ENCODE results near the gene CD47.

- TF ChIP-seq CTCF (conservative IDR thresholded peaks at IDR 0.05; ENCODE audit: low read depth, low read length) (no peak), EZH2 (IDR thresholded peaks at IDR 0.05; ENCODE audit: borderline replicate concordance, low read depth, low read length, poor library complexity, severe bottlenecking) (no peak)
Observed at GRCh38 chr3:108062051-108062450, 28.8 kb downstream of the CD47 start.

Measured in A673 (cell line).